Stimulated activated CD4-positive, alpha-beta T cell treated with anti-CD3 and anti-CD28 coated beads, TNF-alpha, amount 100 ng/mL, for 48 hours (primary cell): ENCODE data around the gene KMO.

Source experiments
- DNase-seq, 3 donors: peaks; one replicate each; pipeline ENCODE4 v3.0.0-alpha.2; 2020; ENCODE audit warnings: low read depth in 3 of 3

Gene KMO

DNA sequence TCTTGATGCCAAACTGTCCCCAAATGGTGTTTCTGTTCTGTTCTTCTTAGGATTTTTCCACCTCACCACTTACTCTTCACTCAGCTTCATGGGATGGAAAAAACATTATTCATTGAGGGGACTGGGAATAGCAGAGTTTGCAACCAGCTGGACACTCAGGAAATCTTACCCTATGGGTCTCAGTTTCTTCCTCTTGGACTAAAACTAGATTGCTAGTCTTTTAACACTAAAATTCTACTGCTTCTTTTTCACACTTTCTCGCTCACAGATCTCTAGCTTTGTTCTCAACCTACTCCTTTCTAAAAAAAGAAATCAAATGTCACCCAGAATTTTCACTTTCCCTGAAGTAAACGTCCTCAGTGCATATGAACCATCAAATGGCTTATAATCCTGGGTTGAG lies 4.8 kb downstream of the KMO start:
- no peak for DNase-seq

- DNase-seq: no peak
Measured at GRCh38 chr1:241542199-241542907, 10.2 kb downstream of the KMO start.

DNA sequence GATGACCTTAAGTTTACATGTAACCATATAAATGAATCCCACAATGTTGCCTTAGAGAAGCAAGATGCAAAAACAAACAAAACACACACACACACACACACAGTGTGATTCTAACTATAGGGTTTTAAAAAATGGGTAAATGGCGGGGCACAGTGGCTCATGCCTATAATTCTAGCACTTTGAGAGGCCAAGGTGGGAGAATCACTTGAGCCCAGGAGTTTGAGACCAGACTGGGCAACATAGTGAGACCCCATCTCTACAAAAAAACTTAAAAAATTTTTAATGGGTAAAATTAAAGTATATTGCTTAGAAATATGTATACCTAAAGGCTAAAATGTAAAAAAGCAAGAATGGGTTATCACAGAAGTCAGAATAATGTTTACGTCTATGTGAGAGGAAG lies 15.8 kb downstream of the KMO start:
- no peak for DNase-seq

DNA sequence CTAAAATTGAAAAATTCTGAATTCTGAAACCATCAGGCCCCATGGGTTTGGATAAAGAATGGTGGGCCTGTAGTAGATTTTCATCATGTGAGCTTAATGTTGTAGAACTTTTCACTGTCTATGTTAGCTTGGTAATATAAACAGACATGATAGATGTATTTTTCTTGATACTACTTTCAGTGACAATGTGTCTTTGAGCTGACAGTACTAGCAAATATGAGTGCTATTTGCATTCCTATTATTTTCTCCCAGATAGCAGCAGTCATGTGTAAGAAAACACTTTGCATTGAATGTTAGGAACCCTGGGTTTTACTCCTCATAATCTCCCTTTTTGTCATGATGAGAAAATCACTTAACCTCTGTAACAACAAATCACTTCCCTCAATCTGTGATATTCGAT lies 18.1 kb downstream of the KMO start:
- DNase-seq: no peak

- DNase-seq: peak; percentile 14 to 63 (median 27)
Measured at GRCh38 chr1:241551759-241552638, 19.8 kb downstream of the KMO start.

GRCh38 chr1:241553886-241554592 lies 21.9 kb downstream of the KMO start:
- no peak for DNase-seq

GRCh38 chr1:241555526-241555925 lies 23.3 kb downstream of the KMO start:
- DNase-seq: no peak

DNA sequence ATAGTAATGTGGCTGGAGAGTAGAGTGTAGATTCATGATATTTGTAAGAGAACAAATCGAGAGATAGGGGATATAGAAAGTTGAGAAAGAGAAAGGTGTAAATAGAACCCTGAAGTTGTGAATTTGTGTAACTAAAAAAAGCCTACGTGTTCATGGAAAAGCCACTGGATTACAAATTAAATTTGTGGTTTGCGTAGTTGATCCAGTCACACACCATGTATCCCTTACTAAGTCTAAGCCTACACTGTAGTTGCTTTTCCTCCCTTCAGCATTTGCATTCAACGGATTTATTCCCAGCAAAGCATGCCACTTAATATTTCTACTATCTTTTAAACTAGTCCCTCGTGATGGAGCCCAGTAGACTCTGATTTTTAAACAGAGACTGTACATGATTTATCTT lies 24.9 kb downstream of the KMO start:
- DNase-seq: no peak

GRCh38 chr1:241557551-241558193 lies 25.5 kb downstream of the KMO start:
- DNase-seq: no peak

- DNase-seq: no peak
Measured at GRCh38 chr1:241560146-241560848, 28.1 kb downstream of the KMO start.

DNA sequence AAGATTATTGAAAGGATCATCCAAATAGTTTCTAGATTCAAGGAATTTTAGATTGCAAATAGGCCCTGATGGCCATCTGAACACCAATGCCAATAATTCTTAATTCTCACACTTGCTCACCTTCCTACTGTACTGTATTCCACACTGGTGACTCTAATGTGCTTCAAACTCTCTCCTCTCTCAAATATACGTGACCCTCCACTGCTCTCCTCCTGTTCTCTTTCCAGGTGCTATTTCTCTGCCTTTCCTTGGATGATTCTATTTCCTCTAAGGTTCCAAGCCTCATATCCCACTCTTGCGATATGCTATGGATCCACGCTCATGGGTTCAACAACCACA lies 28.6 kb downstream of the KMO start:
- DNase-seq: no peak

- no peak for DNase-seq
Measured at GRCh38 chr1:241569848-241570247, 37.7 kb downstream of the KMO start.

GRCh38 chr1:241574154-241574553 lies 42.0 kb downstream of the KMO start:
- no peak for DNase-seq

GRCh38 chr1:241579434-241579833 lies 47.3 kb downstream of the KMO start:
- DNase-seq: no peak

DNA sequence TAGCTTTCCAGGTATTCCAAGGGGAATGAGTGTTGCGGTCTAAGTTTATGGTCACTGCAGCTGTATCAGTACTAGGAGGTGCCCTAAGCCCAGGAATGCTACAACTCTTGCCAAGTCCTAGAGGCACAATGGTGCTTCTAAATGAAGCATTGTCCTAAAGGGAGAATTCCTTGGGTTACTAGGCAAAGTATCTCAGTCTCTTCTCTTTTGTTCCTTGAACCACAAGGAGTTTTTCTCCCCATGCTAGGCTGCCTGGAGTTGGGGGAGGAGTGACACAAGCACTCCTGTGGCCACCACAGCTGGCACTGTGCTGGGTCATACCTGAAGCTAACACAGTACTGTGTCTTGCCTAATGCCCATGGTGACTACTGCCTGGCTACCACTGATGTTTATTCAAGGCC lies 50.7 kb downstream of the KMO start:
- no peak for DNase-seq

GRCh38 chr1:241586905-241587512 lies 54.8 kb downstream of the KMO start:
- DNase-seq: no peak

DNA sequence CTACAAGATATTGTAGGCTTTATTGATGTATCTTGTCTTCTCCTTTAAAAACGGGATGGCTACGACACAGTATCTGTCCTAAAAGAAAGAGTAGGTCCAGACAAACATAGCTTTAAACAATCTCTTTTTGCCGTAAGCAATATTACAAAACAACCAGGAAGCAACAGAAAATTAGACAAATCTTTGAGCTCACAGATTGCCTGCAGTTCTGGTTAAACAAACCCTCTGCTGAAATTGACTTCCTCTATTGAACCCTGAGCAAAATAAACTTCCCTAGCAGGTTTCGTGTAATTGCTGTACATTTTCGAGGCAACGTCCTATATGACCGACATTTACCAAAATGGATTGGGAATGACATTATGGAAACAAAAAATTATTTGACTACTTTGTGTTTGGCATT lies 57.3 kb downstream of the KMO start:
- no peak for DNase-seq

- DNase-seq: no peak
Measured at GRCh38 chr1:241590719-241591118, 58.5 kb downstream of the KMO start.

DNA sequence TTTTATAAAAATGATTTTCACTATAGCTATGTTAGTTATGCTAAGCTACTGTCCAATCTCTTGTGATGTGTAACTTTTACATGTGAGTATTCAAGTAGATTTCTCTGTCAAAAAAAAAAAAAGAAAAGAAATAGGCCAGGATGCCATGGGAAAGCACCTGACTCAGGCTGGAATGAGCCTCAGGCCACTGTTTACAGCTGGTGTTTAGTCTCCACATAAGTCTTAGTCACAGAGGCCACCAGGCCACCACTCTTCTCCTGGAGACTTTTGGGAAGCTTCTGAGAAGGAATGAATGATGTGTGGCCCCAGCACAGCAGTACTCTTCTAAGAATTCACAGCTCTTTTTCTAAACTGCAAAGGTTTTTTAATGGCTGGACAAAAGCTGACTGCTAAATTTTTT lies 59.1 kb downstream of the KMO start:
- no peak for DNase-seq

GRCh38 chr1:241591736-241592135 lies 59.6 kb downstream of the KMO start:
- DNase-seq: no peak

- no peak for DNase-seq
Measured at GRCh38 chr1:241592273-241592958, 60.2 kb downstream of the KMO start.
